ENCODE results near the gene GIMAP5. TPM values are rescaled to one million over a fixed set of nuclear protein-coding genes. Genes with fewer than 3 reads are reported as not detected.

GIMAP5 gene
- total RNA-seq: 3.7 TPM

GRCh38 chr7:150737265-150738055 lies at the start of gene GIMAP5:
Gene GIMAP5, plus strand, starts transcription at chr7:150737418. Its CDS starts 3,467 bp downstream, at chr7:150740885.
- DNase-seq (ENCODE audit: low spot score in 2 of 2): no peak
- FAIRE-seq: no peak

- FAIRE-seq (no peak), DNase-seq (ENCODE audit: low spot score in 2 of 2) (no peak)
Observed at GRCh38 chr7:150688630-150689029, 48.6 kb upstream of the GIMAP5 start.

- DNase-seq (ENCODE audit: low spot score in 2 of 2) (no peak), FAIRE-seq (no peak)
Observed at GRCh38 chr7:150695654-150696053, 41.6 kb upstream of the GIMAP5 start.

GRCh38 chr7:150703209-150703608 lies 34.0 kb upstream of the GIMAP5 start:
- DNase-seq (ENCODE audit: low spot score in 2 of 2) (no peak), FAIRE-seq (no peak)

- DNase-seq (ENCODE audit: low spot score in 2 of 2) (no peak), FAIRE-seq (no peak)
Observed at GRCh38 chr7:150715293-150715692, 21.9 kb upstream of the GIMAP5 start.

- no peak for FAIRE-seq
- no peak for DNase-seq (ENCODE audit: low spot score in 2 of 2)
Observed at GRCh38 chr7:150715738-150716137, 21.5 kb upstream of the GIMAP5 start.

- DNase-seq (ENCODE audit: low spot score in 2 of 2) (peak in 1 of 2 donors; percentile 8), FAIRE-seq (no peak)
Observed at GRCh38 chr7:150716368-150716767, 20.9 kb upstream of the GIMAP5 start, which contains the start of gene GIMAP1. Gene GIMAP1, plus strand, starts transcription at chr7:150716613. Its CDS starts 2,435 bp downstream, at chr7:150719048.

- FAIRE-seq (no peak), DNase-seq (ENCODE audit: low spot score in 2 of 2) (no peak)
Observed at GRCh38 chr7:150716939-150717338, 20.3 kb upstream of the GIMAP5 start.

GRCh38 chr7:150717814-150718420 lies 19.3 kb upstream of the GIMAP5 start:
- no peak for FAIRE-seq
- peak in 1 of 2 donors; percentile 14 for DNase-seq (ENCODE audit: low spot score in 2 of 2)

- DNase-seq (ENCODE audit: low spot score in 2 of 2) (peak in 1 of 2 donors; percentile 16), FAIRE-seq (no peak)
Observed at GRCh38 chr7:150719436-150719835, 17.8 kb upstream of the GIMAP5 start.

- DNase-seq (ENCODE audit: low spot score in 2 of 2) (no peak), FAIRE-seq (no peak)
Observed at GRCh38 chr7:150719960-150720891, 17.0 kb upstream of the GIMAP5 start.

- no peak for FAIRE-seq
Observed at GRCh38 chr7:150721970-150722373, 15.2 kb upstream of the GIMAP5 start.

GRCh38 chr7:150722431-150722931 lies 14.7 kb upstream of the GIMAP5 start:
- no peak for FAIRE-seq

More at GRCh38 chr7:150721970-150722373, 15.2 kb upstream of the GIMAP5 start:
- no peak for DNase-seq (ENCODE audit: low spot score in 2 of 2)

GRCh38 chr7:150723467-150723866 lies 13.8 kb upstream of the GIMAP5 start:
- no peak for FAIRE-seq
- no peak for DNase-seq (ENCODE audit: low spot score in 2 of 2)

More at GRCh38 chr7:150722431-150722931, 14.7 kb upstream of the GIMAP5 start:
- peak in 1 of 2 donors; percentile 14 for DNase-seq (ENCODE audit: low spot score in 2 of 2)

- FAIRE-seq: no peak
- no peak for DNase-seq (ENCODE audit: low spot score in 2 of 2)
Observed at GRCh38 chr7:150727381-150727780, 9.8 kb upstream of the GIMAP5 start.

- FAIRE-seq: no peak
Observed at GRCh38 chr7:150728011-150728410, 9.2 kb upstream of the GIMAP5 start.

GRCh38 chr7:150728609-150729008 lies 8.6 kb upstream of the GIMAP5 start:
- DNase-seq (ENCODE audit: low spot score in 2 of 2): no peak
- FAIRE-seq: no peak

More at GRCh38 chr7:150728011-150728410, 9.2 kb upstream of the GIMAP5 start:
- DNase-seq (ENCODE audit: low spot score in 2 of 2): no peak

GRCh38 chr7:150731916-150732315 lies 5.3 kb upstream of the GIMAP5 start:
- FAIRE-seq: no peak
- DNase-seq (ENCODE audit: low spot score in 2 of 2): no peak

GRCh38 chr7:150732786-150733481 lies 4.3 kb upstream of the GIMAP5 start:
- no peak for FAIRE-seq
- no peak for DNase-seq (ENCODE audit: low spot score in 2 of 2)
